ENCODE measurements around the gene MUSK.

The MUSK gene

GRCh38 chr9:110850401-110851135, 182.0 kb downstream of the MUSK start:
- no peak for DNase-seq (ENCODE audit: low read depth in 2 of 3, low spot score in 1 of 3)

Data from stimulated activated CD4-positive, alpha-beta T cell treated with anti-CD3 and anti-CD28 coated beads, Interleukin-12 subunit alpha, Interleukin-12 subunit beta, amount 100 ng/mL, for 48 hours (primary cell).